ENCODE measurements around the gene DGCR2. TPM values are rescaled to one million over a fixed set of nuclear protein-coding genes. Genes with fewer than 3 reads are reported as not detected.

Gene DGCR2
- polyA plus RNA-seq, 1 donor from 2014 or later = 67.1 TPM

DNA sequence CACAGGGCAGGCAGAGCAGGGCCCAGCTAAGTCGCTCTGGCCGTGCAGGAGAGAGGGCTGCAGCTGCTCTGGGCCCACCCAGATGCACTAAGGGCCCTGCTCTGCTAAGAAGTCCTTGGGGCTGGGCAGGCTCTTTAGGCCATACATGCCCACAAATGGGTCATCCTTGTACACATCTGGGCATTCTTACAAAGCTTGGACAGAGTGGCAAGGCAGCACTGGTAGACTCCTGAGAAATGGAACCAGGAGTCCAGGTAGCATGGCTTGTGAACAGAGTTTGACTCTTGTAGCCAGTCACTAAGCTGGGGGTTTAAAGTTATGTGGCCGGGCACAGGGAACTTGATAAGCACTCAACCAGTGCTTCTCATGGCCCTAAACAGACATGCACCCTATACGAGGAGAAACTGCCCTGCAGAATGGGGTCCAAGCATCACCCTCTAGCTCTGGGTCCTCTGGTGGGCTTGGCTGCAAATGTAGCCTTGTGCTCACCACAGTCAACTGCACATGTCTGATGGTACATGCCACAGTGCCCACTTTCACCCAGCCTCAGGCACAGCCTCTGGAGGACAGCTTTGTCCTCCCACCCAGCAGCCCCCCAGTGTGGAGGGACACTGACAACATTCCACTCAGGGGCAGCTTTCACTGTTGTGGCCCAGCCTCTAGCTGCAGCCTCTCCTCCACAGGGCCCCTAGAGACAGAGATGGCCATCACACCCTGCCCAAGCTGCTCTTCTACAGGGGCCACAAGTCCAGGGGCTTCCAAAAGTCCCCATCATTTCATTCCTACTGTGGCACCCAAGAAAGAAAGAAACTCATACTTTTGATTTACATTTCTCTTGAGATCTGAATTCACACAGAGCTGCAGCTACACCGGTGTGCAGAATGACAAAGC is 75.2 kb downstream of the DGCR2 start:
- Histone ChIP-seq H3K27ac (ENCODE audit: low read length) (no peak overlapping the region), H3K79me2 (replicated peaks; ENCODE audit: insufficient read depth, low read length) (no peaks in the 10 kb centered on the region), H3K36me3 (ENCODE audit: insufficient read depth, low read length) (no peaks in the 10 kb centered on the region), H3F3A (ENCODE audit: insufficient read depth, low read length, poor library complexity, severe bottlenecking) (no peaks in the 10 kb centered on the region), H3K4me2 (ENCODE audit: low read length) (no peak overlapping the region), H3K27me3 (ENCODE audit: insufficient read depth, low read depth, low read length) (no peaks in the 10 kb centered on the region), H3K9ac (ENCODE audit: low read length) (no peak overlapping the region), H4K20me1 (ENCODE audit: insufficient read depth) (no peaks in the 10 kb centered on the region), H3K9me3 (ENCODE audit: low read length) (no peaks in the 10 kb centered on the region), H3K9me2 (ENCODE audit: insufficient read depth, low read length) (no peaks in the 10 kb centered on the region), H2AFZ (ENCODE audit: low read depth, low read length) (no peak overlapping the region), H3K4me3 (ENCODE audit: low read length) (no peak overlapping the region)
- no peak for TF ChIP-seq TAF1 (IDR thresholded peaks at IDR 0.05; ENCODE audit: low read depth)
- TF ChIP-seq EP300 (conservative IDR thresholded peaks at IDR 0.05; ENCODE audit: poor library complexity, severe bottlenecking) = no peak
- TF ChIP-seq, protein P1, sequence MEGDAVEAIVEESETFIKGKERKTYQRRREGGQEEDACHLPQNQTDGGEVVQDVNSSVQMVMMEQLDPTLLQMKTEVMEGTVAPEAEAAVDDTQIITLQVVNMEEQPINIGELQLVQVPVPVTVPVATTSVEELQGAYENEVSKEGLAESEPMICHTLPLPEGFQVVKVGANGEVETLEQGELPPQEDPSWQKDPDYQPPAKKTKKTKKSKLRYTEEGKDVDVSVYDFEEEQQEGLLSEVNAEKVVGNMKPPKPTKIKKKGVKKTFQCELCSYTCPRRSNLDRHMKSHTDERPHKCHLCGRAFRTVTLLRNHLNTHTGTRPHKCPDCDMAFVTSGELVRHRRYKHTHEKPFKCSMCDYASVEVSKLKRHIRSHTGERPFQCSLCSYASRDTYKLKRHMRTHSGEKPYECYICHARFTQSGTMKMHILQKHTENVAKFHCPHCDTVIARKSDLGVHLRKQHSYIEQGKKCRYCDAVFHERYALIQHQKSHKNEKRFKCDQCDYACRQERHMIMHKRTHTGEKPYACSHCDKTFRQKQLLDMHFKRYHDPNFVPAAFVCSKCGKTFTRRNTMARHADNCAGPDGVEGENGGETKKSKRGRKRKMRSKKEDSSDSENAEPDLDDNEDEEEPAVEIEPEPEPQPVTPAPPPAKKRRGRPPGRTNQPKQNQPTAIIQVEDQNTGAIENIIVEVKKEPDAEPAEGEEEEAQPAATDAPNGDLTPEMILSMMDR (IDR thresholded peaks at IDR 0.05; ENCODE audit: poor library complexity, severe bottlenecking) = no peak
- TF ChIP-seq, protein P2, sequence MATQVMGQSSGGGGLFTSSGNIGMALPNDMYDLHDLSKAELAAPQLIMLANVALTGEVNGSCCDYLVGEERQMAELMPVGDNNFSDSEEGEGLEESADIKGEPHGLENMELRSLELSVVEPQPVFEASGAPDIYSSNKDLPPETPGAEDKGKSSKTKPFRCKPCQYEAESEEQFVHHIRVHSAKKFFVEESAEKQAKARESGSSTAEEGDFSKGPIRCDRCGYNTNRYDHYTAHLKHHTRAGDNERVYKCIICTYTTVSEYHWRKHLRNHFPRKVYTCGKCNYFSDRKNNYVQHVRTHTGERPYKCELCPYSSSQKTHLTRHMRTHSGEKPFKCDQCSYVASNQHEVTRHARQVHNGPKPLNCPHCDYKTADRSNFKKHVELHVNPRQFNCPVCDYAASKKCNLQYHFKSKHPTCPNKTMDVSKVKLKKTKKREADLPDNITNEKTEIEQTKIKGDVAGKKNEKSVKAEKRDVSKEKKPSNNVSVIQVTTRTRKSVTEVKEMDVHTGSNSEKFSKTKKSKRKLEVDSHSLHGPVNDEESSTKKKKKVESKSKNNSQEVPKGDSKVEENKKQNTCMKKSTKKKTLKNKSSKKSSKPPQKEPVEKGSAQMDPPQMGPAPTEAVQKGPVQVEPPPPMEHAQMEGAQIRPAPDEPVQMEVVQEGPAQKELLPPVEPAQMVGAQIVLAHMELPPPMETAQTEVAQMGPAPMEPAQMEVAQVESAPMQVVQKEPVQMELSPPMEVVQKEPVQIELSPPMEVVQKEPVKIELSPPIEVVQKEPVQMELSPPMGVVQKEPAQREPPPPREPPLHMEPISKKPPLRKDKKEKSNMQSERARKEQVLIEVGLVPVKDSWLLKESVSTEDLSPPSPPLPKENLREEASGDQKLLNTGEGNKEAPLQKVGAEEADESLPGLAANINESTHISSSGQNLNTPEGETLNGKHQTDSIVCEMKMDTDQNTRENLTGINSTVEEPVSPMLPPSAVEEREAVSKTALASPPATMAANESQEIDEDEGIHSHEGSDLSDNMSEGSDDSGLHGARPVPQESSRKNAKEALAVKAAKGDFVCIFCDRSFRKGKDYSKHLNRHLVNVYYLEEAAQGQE (IDR thresholded peaks at IDR 0.05; ENCODE audit: borderline replicate concordance) = no peak
- no peak for TF ChIP-seq SMC3 (conservative IDR thresholded peaks at IDR 0.05; ENCODE audit: poor library complexity)
- no peak for TF ChIP-seq RAD21 (conservative IDR thresholded peaks at IDR 0.05)
- TF ChIP-seq POLR2AphosphoS5 (IDR thresholded peaks at IDR 0.05) = no peak
- no peak for TF ChIP-seq EZH2 (IDR thresholded peaks at IDR 0.05; ENCODE audit: borderline replicate concordance, insufficient read depth, low read length, poor library complexity, severe bottlenecking)
- TF ChIP-seq MXI1 (conservative IDR thresholded peaks at IDR 0.05; ENCODE audit: poor library complexity, severe bottlenecking) = no peak

DNA sequence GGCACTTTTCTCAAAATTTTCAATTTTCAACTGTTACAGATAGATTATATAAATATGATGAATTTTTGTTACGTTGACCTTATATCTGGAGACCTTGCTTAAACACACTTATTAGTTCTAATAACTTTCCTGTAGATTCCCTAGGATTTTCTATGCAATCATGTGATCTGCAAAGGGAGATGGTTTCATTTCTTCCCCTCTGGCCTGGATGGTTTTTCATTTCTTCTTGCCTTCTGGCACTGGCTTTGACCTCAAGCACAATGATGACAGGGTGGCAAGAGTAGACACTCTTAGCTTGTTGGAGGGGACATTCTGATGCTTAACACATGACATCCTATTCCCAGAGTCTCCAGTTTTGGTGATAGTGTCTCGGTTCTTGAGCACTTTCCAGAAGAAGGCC is 75.9 kb downstream of the DGCR2 start:
- H3K4me3 ChIP-seq (ENCODE audit: low read length) = no peak overlapping the region
- no peak overlapping the region for H3K4me2 ChIP-seq (ENCODE audit: low read length)
- no peaks in the 10 kb centered on the region for H4K20me1 ChIP-seq (ENCODE audit: insufficient read depth)
- H3K79me2 ChIP-seq (replicated peaks; ENCODE audit: insufficient read depth, low read length) = no peaks in the 10 kb centered on the region
- H3F3A ChIP-seq (ENCODE audit: insufficient read depth, low read length, poor library complexity, severe bottlenecking) = no peaks in the 10 kb centered on the region
- no peaks in the 10 kb centered on the region for H3K36me3 ChIP-seq (ENCODE audit: insufficient read depth, low read length)
- no peaks in the 10 kb centered on the region for H3K27me3 ChIP-seq (ENCODE audit: insufficient read depth, low read depth, low read length)
- no peak overlapping the region for H2AFZ ChIP-seq (ENCODE audit: low read depth, low read length)
- no peaks in the 10 kb centered on the region for H3K9me3 ChIP-seq (ENCODE audit: low read length)
- H3K27ac ChIP-seq (ENCODE audit: low read length) = no peak overlapping the region
- no peak for TF ChIP-seq TAF1 (IDR thresholded peaks at IDR 0.05; ENCODE audit: low read depth)
- no peak for TF ChIP-seq RAD21 (conservative IDR thresholded peaks at IDR 0.05)
- no peak for TF ChIP-seq MXI1 (conservative IDR thresholded peaks at IDR 0.05; ENCODE audit: poor library complexity, severe bottlenecking)
- no peak for TF ChIP-seq SMC3 (conservative IDR thresholded peaks at IDR 0.05; ENCODE audit: poor library complexity)
- TF ChIP-seq, protein P2 (IDR thresholded peaks at IDR 0.05; ENCODE audit: borderline replicate concordance) = no peak
- TF ChIP-seq EP300 (conservative IDR thresholded peaks at IDR 0.05; ENCODE audit: poor library complexity, severe bottlenecking) = no peak
- no peak for TF ChIP-seq POLR2AphosphoS5 (IDR thresholded peaks at IDR 0.05)
- TF ChIP-seq, protein P1 (IDR thresholded peaks at IDR 0.05; ENCODE audit: poor library complexity, severe bottlenecking) = no peak
- TF ChIP-seq EZH2 (IDR thresholded peaks at IDR 0.05; ENCODE audit: borderline replicate concordance, insufficient read depth, low read length, poor library complexity, severe bottlenecking) = no peak
- H3K9ac ChIP-seq (ENCODE audit: low read length) = no peak overlapping the region
- no peaks in the 10 kb centered on the region for H3K9me2 ChIP-seq (ENCODE audit: insufficient read depth, low read length)
